Progenitor cell of endocrine pancreas (in vitro differentiated cells): ENCODE results near the gene LBHD2. TPM values are rescaled to one million over a fixed set of nuclear protein-coding genes. Genes with fewer than 3 reads are reported as not detected.
A peak's percentile ranks its signal among the peaks of the same experiment; 100 is the strongest.

Source experiments
- DNase-seq: peaks from one replicate; pipeline ENCODE4 v3.0.0; 2021; ENCODE audit warnings: low spot score; ENCODE audit not compliant: unreplicated experiment
- H3K27ac Mint-ChIP-seq: 2 replicates; pipeline ENCODE4 v1.8.0; 2021; ENCODE audit warnings: mild to moderate bottlenecking, moderate library complexity, mixed read lengths
- H3K27me3 Mint-ChIP-seq: 2 replicates; pipeline ENCODE4 v1.8.0; 2021; ENCODE audit warnings: mixed read lengths
- H3K36me3 Mint-ChIP-seq: 2 replicates; pipeline ENCODE4 v1.8.0; 2022; ENCODE audit warnings: mixed read lengths; ENCODE audit not compliant: insufficient read depth
- H3K4me1 Mint-ChIP-seq: 2 replicates; pipeline ENCODE4 v1.8.0; 2021; ENCODE audit warnings: low read depth, mixed read lengths
- H3K4me3 Mint-ChIP-seq: 2 replicates; pipeline ENCODE4 v1.8.0; 2021; ENCODE audit warnings: low read depth, mild to moderate bottlenecking, moderate library complexity, mixed read lengths
- H3K9me3 Mint-ChIP-seq: 2 replicates; pipeline ENCODE4 v1.8.0; 2021; ENCODE audit warnings: low read depth, mixed read lengths
- total RNA-seq: library from RNA; stranded (reverse); gene quantifications from 2 replicates; pipeline ENCODE4 v1.2.1, GENCODE V29; 2021
- TF ChIP-seq, protein P1 (sequence below): fragments of 200-600 bp; sonication (generic); IDR thresholded peaks from one replicate; pipeline ENCODE4 v1.5.0; 2021; ENCODE audit warnings: antibody characterized with exemption, mild to moderate bottlenecking; ENCODE audit not compliant: unreplicated experiment

The LBHD2 gene
- total RNA-seq, 1 donor from 2014 or later = not detected

- H3K36me3 Mint-ChIP-seq = peaks cover 5% of the 10 kb centered on the region
- H3K4me1 Mint-ChIP-seq = peaks cover 18% of the 10 kb centered on the region
- H3K27ac Mint-ChIP-seq = peak overlapping the region; percentile 24
- peak; percentile 80 for DNase-seq
- no peak overlapping the region for H3K4me3 Mint-ChIP-seq
- no peaks in the 10 kb centered on the region for H3K9me3 Mint-ChIP-seq
- TF ChIP-seq, protein P1, sequence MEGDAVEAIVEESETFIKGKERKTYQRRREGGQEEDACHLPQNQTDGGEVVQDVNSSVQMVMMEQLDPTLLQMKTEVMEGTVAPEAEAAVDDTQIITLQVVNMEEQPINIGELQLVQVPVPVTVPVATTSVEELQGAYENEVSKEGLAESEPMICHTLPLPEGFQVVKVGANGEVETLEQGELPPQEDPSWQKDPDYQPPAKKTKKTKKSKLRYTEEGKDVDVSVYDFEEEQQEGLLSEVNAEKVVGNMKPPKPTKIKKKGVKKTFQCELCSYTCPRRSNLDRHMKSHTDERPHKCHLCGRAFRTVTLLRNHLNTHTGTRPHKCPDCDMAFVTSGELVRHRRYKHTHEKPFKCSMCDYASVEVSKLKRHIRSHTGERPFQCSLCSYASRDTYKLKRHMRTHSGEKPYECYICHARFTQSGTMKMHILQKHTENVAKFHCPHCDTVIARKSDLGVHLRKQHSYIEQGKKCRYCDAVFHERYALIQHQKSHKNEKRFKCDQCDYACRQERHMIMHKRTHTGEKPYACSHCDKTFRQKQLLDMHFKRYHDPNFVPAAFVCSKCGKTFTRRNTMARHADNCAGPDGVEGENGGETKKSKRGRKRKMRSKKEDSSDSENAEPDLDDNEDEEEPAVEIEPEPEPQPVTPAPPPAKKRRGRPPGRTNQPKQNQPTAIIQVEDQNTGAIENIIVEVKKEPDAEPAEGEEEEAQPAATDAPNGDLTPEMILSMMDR = peak; percentile 95
- peaks cover 6% of the 10 kb centered on the region for H3K27me3 Mint-ChIP-seq
Measured at GRCh38 chr14:103104654-103105452, 20.8 kb downstream of the LBHD2 start.

DNA sequence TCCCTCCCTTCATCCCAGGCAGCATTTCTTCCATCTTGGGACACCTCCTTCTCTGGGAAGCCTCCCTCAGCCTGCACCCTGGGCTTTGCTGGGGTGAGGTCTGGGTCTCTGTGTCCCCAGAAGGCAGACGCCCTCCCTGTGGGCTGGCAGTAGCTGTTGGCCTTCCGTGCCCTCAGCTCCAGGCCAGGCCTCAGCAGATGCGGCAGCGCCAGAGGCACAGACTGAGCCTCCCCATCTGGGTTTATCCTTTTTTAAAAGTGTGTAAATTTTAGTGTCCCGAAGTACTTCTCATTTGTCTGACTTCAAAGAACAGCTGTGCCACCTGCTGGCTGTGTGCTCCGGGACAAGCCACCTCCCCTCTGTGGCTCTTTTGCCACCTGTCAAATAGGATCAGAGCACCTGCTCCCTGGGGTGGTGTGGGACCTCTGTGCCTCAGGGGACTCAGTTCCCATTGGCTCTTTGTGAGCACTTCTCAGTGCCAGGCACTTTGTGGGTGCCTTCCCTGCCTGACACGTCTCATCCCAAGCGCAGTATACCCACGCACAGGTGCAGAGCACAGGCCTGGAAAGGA lies 21.7 kb downstream of the LBHD2 start:
- no peaks in the 10 kb centered on the region for H3K9me3 Mint-ChIP-seq
- TF ChIP-seq, protein P1 = no peak
- H3K27me3 Mint-ChIP-seq = peaks cover 8% of the 10 kb centered on the region
- H3K36me3 Mint-ChIP-seq = peaks cover 5% of the 10 kb centered on the region
- no peak for DNase-seq
- no peak overlapping the region for H3K4me3 Mint-ChIP-seq
- no peak overlapping the region for H3K27ac Mint-ChIP-seq
- H3K4me1 Mint-ChIP-seq = peaks cover 15% of the 10 kb centered on the region

- Mint-ChIP-seq H3K4me1 (peaks cover 9% of the 10 kb centered on the region), H3K27ac (no peak overlapping the region), H3K27me3 (peaks cover 10% of the 10 kb centered on the region), H3K9me3 (no peaks in the 10 kb centered on the region), H3K36me3 (peaks cover 3% of the 10 kb centered on the region), H3K4me3 (no peak overlapping the region)
- TF ChIP-seq, protein P1 = no peak
- no peak for DNase-seq
Measured at GRCh38 chr14:103107455-103107854, 23.4 kb downstream of the LBHD2 start.

GRCh38 chr14:103107941-103108748 lies 24.1 kb downstream of the LBHD2 start:
- no peaks in the 10 kb centered on the region for H3K9me3 Mint-ChIP-seq
- no peak overlapping the region for H3K27ac Mint-ChIP-seq
- DNase-seq = no peak
- H3K36me3 Mint-ChIP-seq = peaks cover 3% of the 10 kb centered on the region
- peaks cover 9% of the 10 kb centered on the region for H3K4me1 Mint-ChIP-seq
- H3K27me3 Mint-ChIP-seq = peaks cover 10% of the 10 kb centered on the region
- H3K4me3 Mint-ChIP-seq = no peak overlapping the region
- TF ChIP-seq, protein P1 = no peak

GRCh38 chr14:103108749-103109207 lies 24.8 kb downstream of the LBHD2 start:
- Mint-ChIP-seq H3K4me1 (peaks cover 9% of the 10 kb centered on the region), H3K9me3 (no peaks in the 10 kb centered on the region), H3K27ac (no peak overlapping the region), H3K27me3 (peaks cover 8% of the 10 kb centered on the region), H3K4me3 (no peak overlapping the region), H3K36me3 (no peaks in the 10 kb centered on the region)
- TF ChIP-seq, protein P1 = no peak
- DNase-seq = no peak
